ENCODE results near the gene NTM.

NTM gene

GRCh38 chr11:131375421-131375820, 5.0 kb downstream of the NTM start:
- peak overlapping the region; percentile 6; the same call in 1 of the 2 replicates for H3K27ac ChIP-seq
- no peak for TF ChIP-seq CTCF (conservative IDR thresholded peaks at IDR 0.05)

- H3K27ac ChIP-seq: peak overlapping the region; percentile 6; the same call in 1 of the 2 replicates
- no peak for TF ChIP-seq CTCF (conservative IDR thresholded peaks at IDR 0.05)
Observed at GRCh38 chr11:131375915-131376314, 5.5 kb downstream of the NTM start.

- H3K27ac ChIP-seq: no peak overlapping the region
- no peak for TF ChIP-seq CTCF (conservative IDR thresholded peaks at IDR 0.05)
Observed at GRCh38 chr11:131378931-131379330, 8.5 kb downstream of the NTM start.

GRCh38 chr11:131385763-131386390, 15.5 kb downstream of the NTM start:
- no peak for TF ChIP-seq CTCF (conservative IDR thresholded peaks at IDR 0.05)
- H3K27ac ChIP-seq: peak overlapping the region; percentile 49

GRCh38 chr11:131386408-131386807, 16.0 kb downstream of the NTM start:
- TF ChIP-seq CTCF (conservative IDR thresholded peaks at IDR 0.05): no peak
- peak overlapping the region; percentile 49 for H3K27ac ChIP-seq

- no peak for TF ChIP-seq CTCF (conservative IDR thresholded peaks at IDR 0.05)
Observed at GRCh38 chr11:131388030-131388429, 17.6 kb downstream of the NTM start.

GRCh38 chr11:131389582-131389981, 19.2 kb downstream of the NTM start:
- H3K27ac ChIP-seq: peak overlapping the region; percentile 72
- TF ChIP-seq CTCF (conservative IDR thresholded peaks at IDR 0.05): no peak

More at GRCh38 chr11:131388030-131388429, 17.6 kb downstream of the NTM start:
- H3K27ac ChIP-seq: no peak overlapping the region; the same call in 1 of the 2 replicates

Measured in VCaP (cell line).